Measurements from ENCODE around the gene FRYL. TPM values are rescaled to one million over a fixed set of nuclear protein-coding genes. Genes with fewer than 3 reads are reported as not detected.

FRYL gene
- total and polyA plus RNA-seq, 2 of the 8 experiments (the other 6 are each of a cell fraction or from before 2014, with no cell fraction given), result 8.0 to 36.5 TPM

DNA sequence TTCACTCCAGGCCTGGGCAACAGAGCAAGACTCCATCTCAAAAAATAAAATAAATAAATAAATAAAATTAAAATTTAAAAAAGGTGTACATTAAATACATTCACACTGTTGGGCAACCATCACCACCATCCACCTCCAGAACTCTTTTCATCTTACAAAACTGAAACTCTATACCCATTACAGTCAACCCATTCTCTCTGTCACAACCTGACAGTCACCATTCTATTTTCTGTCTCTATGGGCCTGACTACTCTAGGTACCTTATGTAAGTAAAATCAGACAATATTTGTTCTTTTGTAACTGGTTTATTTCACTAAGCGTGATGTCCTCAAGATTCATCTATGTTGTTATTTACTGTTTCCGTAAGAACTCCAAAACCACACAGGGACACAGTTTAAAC is 59.6 kb downstream of the FRYL start:
- POLR2A ChIA-PET (ENCODE audit: partially characterized antibody), result no interaction called here
- no peak for FAIRE-seq
- no peak overlapping the region for H3K27ac ChIP-seq (ENCODE audit: low read depth, low read length)
- TF ChIP-seq POU5F1 (IDR thresholded peaks at IDR 0.05; ENCODE audit: low read depth, low read length) (no peak), CTBP2 (IDR thresholded peaks at IDR 0.05; ENCODE audit: borderline replicate concordance, insufficient read depth, insufficient read length, low read length) (no peak), JUND (IDR thresholded peaks at IDR 0.05; ENCODE audit: low read length) (no peak), EP300 (IDR thresholded peaks at IDR 0.05; ENCODE audit: borderline replicate concordance in 1 of 2, low read depth in 2 of 2, low read length in 2 of 2) (no peak), RBBP5 (IDR thresholded peaks at IDR 0.05; ENCODE audit: borderline replicate concordance, low read depth, low read length) (no peak), SIN3A (conservative IDR thresholded peaks at IDR 0.05 in 1 of 2, IDR thresholded peaks at IDR 0.05 in 1 of 2; ENCODE audit: low read depth in 1 of 2, low read length in 2 of 2) (no peak), ZNF274 (IDR thresholded peaks at IDR 0.05; ENCODE audit: borderline replicate concordance, extremely low read depth, low read length) (no peak), GTF2F1 (IDR thresholded peaks at IDR 0.05; ENCODE audit: borderline replicate concordance, low read depth, low read length) (no peak), RNF2 (IDR thresholded peaks at IDR 0.05; ENCODE audit: borderline replicate concordance, low read depth, low read length, missing control alignments, poor library complexity, severe bottlenecking) (no peak), CHD2 (IDR thresholded peaks at IDR 0.05; ENCODE audit: low read length) (no peak), SUZ12 (IDR thresholded peaks at IDR 0.05; ENCODE audit: low read length) (no peak), NANOG (IDR thresholded peaks at IDR 0.05; ENCODE audit: insufficient read depth, low read depth, low read length, poor library complexity, severe bottlenecking) (no peak), HDAC6 (IDR thresholded peaks at IDR 0.05; ENCODE audit: low read depth, low read length) (no peak)

More for the DNA sequence above, 59.6 kb downstream of the FRYL start:
- H2AFZ ChIP-seq (ENCODE audit: low read length), result no peak overlapping the region
- DNase-seq (ENCODE audit: low read depth in 1 of 2, low spot score in 2 of 2), result no peak
- WGBS, 2 experiments (ENCODE audit: extremely low coverage in 1 of 2, insufficient coverage in 1 of 2, insufficient read length in 1 of 2, insufficient replicate concordance in 2 of 2, low coverage in 1 of 2, low lambda C conversion rate in 2 of 2, missing lambda C conversion rate in 1 of 2), result 98% methylated on average over 2 of the region's 2 CpGs; no CpG with 5 or more reads in 1 of the 2 experiments
- H3K27me3 ChIP-seq (replicated peaks in 1 of 4; ENCODE audit: control insufficient read depth in 3 of 4, extremely low read depth in 1 of 4, insufficient read depth in 3 of 4, low read length in 3 of 4), result no peaks in the 10 kb centered on the region
- no peak overlapping the region for H2AK5ac ChIP-seq (ENCODE audit: low read depth, low read length)
- no peak overlapping the region for H4K91ac ChIP-seq (replicated peaks; ENCODE audit: insufficient read length, low read length)
- no peak overlapping the region for H3K4me2 ChIP-seq (ENCODE audit: insufficient read depth in 1 of 2, low read depth in 2 of 2, low read length in 2 of 2)
- no peak overlapping the region for H2BK12ac ChIP-seq (ENCODE audit: low read depth, low read length)
- H3K79me2 ChIP-seq (ENCODE audit: control insufficient read depth in 1 of 2, insufficient read depth in 2 of 2, low read length in 2 of 2), result peaks cover 3 to 78% of the 10 kb centered on the region in 2 experiments; a peak in 2 of 4 replicates
- H3K18ac ChIP-seq (ENCODE audit: extremely low read depth, low read length), result no peak overlapping the region
- H2BK120ac ChIP-seq (replicated peaks; ENCODE audit: low read depth, low read length), result no peak overlapping the region
- H3K4ac ChIP-seq (replicated peaks; ENCODE audit: insufficient read length, low read depth, low read length), result no peak overlapping the region
- H4K8ac ChIP-seq (ENCODE audit: extremely low read depth, insufficient read depth, low read length), result no peak overlapping the region
- no peaks in the 10 kb centered on the region; a peak in 1 of 4 replicates for H3K9me3 ChIP-seq (ENCODE audit: insufficient read depth in 2 of 2, low read depth in 1 of 2, low read length in 1 of 2)
- no peak overlapping the region for H3K9ac ChIP-seq (replicated peaks in 1 of 4; ENCODE audit: extremely low read depth in 1 of 4, low read depth in 3 of 4, low read length in 3 of 4)
- H3K23me2 ChIP-seq (ENCODE audit: low read depth, low read length), result no peaks in the 10 kb centered on the region; the same call in 1 of the 2 replicates
- H4K5ac ChIP-seq (ENCODE audit: insufficient read length, low read depth, low read length), result no peak overlapping the region
- H3K36me3 ChIP-seq (ENCODE audit: control insufficient read depth in 2 of 4, insufficient read depth in 4 of 4, low read length in 3 of 4), result no peaks in the 10 kb centered on the region
- H3K23ac ChIP-seq (ENCODE audit: insufficient read length), result no peak overlapping the region
- H3K4me1 ChIP-seq (replicated peaks in 1 of 4; ENCODE audit: control insufficient read depth in 3 of 4, insufficient read depth in 4 of 4, low read length in 3 of 4), result no peaks in the 10 kb centered on the region
- peaks cover 1 to 2% of the 10 kb centered on the region in 2 experiments for H4K20me1 ChIP-seq (replicated peaks in 1 of 2; ENCODE audit: control insufficient read depth in 1 of 2, insufficient read depth in 2 of 2, low read length in 2 of 2)
- H3K4me3 ChIP-seq (ENCODE audit: extremely low read depth in 1 of 4, insufficient read depth in 2 of 4, low read depth in 3 of 4, low read length in 4 of 4), result no peak overlapping the region
- H2BK15ac ChIP-seq (ENCODE audit: low read length), result no peak overlapping the region
- no peak overlapping the region for H3K56ac ChIP-seq (replicated peaks; ENCODE audit: insufficient read length, low read depth, low read length)
- no peak overlapping the region for H2BK20ac ChIP-seq (ENCODE audit: low read length)
- no peak overlapping the region for H3K14ac ChIP-seq (ENCODE audit: insufficient read length)
- CTCF ChIA-PET (ENCODE audit: partially characterized antibody), result interaction anchor here (0.8 kb wide), 1 partner anchor 14 kb away, joined by 3 read pairs; no protein-coding TSS in a partner anchor
- no peak overlapping the region for H2BK5ac ChIP-seq (ENCODE audit: low read depth, low read length)
- H3K79me1 ChIP-seq (ENCODE audit: low read depth, low read length), result peaks cover 8% of the 10 kb centered on the region

Measured in H1 (cell line).